Hepatocyte (in vitro differentiated cells): ENCODE results near the gene SLC35A1.

Experiments used
- CTCF ChIP-seq: fragments of 200-600 bp; sonication (generic); IDR thresholded peaks from 2 replicates; pipeline ENCODE4 v1.5.1; 2016; ENCODE audit warnings: antibody characterized with exemption, mild to moderate bottlenecking; ENCODE audit not compliant: poor library complexity
- EZH2 ChIP-seq: fragments of 200-600 bp; sonication (generic); IDR thresholded peaks from 2 replicates; pipeline ENCODE4 v1.6.1; 2016; ENCODE audit warnings: antibody characterized with exemption, mild to moderate bottlenecking, borderline replicate concordance

DNA sequence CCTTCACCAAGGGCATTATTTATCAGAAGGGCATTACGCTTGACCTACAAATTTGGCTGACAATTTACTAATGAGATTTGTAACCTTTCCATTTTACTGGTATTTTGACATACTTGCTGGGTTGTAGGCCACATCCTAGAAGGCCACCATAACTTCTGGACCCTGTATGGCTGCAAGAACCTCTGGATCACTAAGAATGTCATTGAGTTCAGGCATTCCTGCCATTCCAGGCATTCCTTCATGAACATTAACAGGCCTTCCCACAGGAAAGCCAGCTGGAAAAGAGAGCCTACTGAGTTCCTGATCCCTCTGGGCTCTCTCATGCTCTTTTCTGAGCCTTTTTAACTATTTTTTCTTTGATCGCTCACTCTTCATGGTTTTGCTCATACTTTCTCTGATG lies 28.4 kb upstream of the SLC35A1 start:
- TF ChIP-seq CTCF = no peak
- TF ChIP-seq EZH2 = no peak
